C4-2B (cell line): Measurements from ENCODE around the gene TREML4.

Source experiments
- H3K27ac ChIP-seq: fragments of 450-650 bp; 2 replicates; pipeline ENCODE4 v1.5.1; 2017
- ZFX ChIP-seq: fragments of 450-650 bp; IDR thresholded peaks from 2 replicates; pipeline ENCODE4 v1.6.1; 2017
- TF ChIP-seq, protein P1 (sequence below): fragments of 450-650 bp; conservative IDR thresholded peaks from 2 replicates; pipeline ENCODE4 v1.5.1; 2017; ENCODE audit warnings: mild to moderate bottlenecking

TREML4 gene, protein sequence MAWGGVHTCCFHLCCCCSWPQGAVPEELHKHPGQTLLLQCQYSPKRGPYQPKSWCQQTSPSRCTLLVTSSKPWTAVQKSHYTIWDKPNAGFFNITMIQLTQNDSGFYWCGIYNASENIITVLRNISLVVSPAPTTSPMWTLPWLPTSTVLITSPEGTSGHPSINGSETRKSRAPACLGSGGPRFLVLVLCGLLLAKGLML

GRCh38 chr6:41228096-41228495, at the start of gene TREML4:
Gene TREML4, plus strand, starts transcription at chr6:41228349. Its CDS starts 79 bp downstream, at chr6:41228428.
- no peak within 1 kb of the TSS for H3K27ac ChIP-seq
- no peak for TF ChIP-seq ZFX
- TF ChIP-seq, protein P1, sequence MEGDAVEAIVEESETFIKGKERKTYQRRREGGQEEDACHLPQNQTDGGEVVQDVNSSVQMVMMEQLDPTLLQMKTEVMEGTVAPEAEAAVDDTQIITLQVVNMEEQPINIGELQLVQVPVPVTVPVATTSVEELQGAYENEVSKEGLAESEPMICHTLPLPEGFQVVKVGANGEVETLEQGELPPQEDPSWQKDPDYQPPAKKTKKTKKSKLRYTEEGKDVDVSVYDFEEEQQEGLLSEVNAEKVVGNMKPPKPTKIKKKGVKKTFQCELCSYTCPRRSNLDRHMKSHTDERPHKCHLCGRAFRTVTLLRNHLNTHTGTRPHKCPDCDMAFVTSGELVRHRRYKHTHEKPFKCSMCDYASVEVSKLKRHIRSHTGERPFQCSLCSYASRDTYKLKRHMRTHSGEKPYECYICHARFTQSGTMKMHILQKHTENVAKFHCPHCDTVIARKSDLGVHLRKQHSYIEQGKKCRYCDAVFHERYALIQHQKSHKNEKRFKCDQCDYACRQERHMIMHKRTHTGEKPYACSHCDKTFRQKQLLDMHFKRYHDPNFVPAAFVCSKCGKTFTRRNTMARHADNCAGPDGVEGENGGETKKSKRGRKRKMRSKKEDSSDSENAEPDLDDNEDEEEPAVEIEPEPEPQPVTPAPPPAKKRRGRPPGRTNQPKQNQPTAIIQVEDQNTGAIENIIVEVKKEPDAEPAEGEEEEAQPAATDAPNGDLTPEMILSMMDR, result no peak

DNA sequence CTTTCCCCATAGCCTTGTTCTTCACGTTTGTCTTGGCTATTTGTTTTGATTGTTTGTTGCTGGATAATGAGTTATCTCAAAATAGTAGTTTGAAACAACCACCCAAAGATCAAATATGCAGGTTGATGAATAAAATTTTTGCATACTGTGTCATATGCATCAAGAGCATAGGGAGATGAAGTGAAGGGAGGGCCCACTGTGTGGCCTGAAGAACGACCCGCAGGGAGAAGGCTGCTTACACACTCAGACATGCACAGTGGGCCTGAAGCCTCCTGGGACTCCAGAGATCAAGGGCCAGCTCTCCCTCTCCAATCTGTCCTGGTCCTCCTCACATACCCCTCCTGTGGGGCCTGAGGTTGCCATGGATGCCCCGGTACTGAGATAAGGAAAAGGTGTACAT, 49.0 kb upstream of the TREML4 start:
- H3K27ac ChIP-seq, result no peak overlapping the region
- no peak for TF ChIP-seq ZFX
- TF ChIP-seq, protein P1, result no peak

- no peak overlapping the region for H3K27ac ChIP-seq
Measured at GRCh38 chr6:41181566-41181965, 46.6 kb upstream of the TREML4 start.

DNA sequence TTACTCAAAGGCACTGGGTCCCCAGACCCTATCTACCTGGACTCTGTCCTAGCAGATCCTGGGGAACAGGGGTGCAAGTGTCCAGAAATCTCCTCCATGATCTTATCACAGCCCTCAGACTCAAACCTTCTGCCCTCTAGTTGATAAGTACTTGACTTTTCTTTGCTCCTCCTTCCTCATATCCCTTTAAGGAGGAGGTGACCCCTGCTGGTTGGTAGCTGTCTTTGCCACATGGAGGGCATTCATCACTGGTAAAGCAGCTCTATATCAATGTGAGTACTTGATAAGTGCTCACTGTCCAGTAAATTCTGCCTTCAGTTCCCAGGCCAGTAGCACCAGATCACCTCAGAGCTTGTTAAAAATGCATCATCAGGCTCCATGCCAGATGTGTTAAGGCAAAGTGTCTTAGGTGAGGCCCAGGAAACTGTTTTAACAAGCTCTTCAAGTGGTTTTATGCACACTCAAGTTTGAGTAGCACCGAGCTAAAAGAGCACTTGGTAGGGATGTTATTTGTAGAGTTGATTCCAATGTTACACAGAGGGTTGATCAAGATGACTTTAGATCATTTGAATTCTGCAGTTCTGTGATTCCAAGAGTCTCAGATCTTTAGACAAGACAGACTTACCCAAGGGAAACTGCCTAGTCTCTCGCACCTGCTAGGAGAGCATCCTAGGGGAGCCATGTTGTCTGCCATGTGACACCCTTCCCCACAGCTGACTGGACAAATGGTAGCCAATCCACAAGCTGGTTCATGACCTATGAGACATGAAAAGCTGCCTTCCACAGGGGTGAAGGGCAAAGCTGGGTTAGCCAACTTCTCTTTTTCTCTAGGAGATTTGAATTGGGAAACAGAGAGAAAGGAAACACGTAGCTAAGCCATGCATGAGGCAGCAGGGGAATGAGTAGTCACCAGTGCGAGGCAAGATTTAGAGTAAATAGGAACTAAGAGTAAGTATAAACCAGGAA, 45.8 kb upstream of the TREML4 start:
- TF ChIP-seq ZFX, result no peak
- TF ChIP-seq, protein P1, result peak; percentile 80

More at GRCh38 chr6:41181566-41181965, 46.6 kb upstream of the TREML4 start:
- no peak for TF ChIP-seq ZFX
- TF ChIP-seq, protein P1, result no peak

GRCh38 chr6:41184761-41185160, 43.4 kb upstream of the TREML4 start:
- no peak for TF ChIP-seq ZFX
- TF ChIP-seq, protein P1, result no peak
- H3K27ac ChIP-seq, result no peak overlapping the region

More for the DNA sequence above, 45.8 kb upstream of the TREML4 start:
- H3K27ac ChIP-seq, result no peak overlapping the region

DNA sequence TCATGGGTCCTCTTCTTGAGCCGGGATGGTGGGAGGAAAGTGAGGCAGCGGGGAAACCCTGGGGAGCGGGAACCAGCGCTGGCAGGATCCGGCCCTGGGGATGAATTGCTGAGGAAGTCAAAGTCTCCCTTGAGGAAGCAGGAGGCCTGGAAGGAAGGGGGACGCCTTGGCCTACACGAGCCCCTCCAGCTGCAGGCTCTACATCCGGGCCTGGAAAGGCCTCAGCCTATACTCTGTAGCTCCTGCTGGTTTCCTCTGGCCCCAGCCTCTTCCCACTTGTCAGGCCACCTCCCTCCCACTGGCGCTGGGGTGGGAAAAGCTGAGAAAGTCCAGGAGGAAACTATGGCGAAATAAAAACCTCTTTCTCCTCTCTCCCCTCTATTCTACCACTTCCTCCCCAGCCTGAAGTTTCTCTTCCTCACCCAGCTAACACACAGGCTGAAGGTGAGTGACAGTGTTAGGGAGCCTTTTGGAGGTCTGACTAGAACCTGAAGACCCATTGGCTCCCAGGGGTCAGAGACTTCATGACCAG, 42.1 kb upstream of the TREML4 start:
- TF ChIP-seq, protein P1, result no peak
- no peak for TF ChIP-seq ZFX
- no peak overlapping the region for H3K27ac ChIP-seq
